Superior temporal gyrus (tissue), 1 donor: Measurements from ENCODE around the gene GTF3C4.

Experiments used
- DNase-seq: peaks from one replicate; pipeline ENCODE4 v3.0.0-alpha.2; 2016; ENCODE audit errors: extremely low spot score

Gene GTF3C4

GRCh38 chr9:132730054-132731033 lies 60.1 kb downstream of the GTF3C4 start:
- no peak for DNase-seq

DNA sequence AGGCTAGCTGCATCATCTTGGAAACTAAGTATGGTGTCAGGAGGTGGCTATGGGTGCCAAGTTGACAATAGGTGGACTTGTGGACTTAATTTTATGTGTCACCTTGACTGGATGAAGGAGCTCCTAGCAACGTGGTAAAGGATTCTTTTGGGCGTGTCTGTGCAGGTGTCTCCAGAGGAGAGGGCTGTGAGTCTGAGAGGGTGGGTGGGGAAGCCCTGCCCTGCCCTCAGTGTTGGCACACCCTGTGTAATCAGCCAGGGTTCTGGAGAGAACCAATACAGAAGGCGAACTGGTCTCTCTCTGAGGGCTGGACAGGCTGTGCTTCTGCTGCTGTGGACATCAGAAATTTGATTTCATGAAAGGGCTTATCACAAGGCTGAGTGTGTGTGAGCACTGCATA lies 61.0 kb downstream of the GTF3C4 start:
- DNase-seq, result no peak

DNA sequence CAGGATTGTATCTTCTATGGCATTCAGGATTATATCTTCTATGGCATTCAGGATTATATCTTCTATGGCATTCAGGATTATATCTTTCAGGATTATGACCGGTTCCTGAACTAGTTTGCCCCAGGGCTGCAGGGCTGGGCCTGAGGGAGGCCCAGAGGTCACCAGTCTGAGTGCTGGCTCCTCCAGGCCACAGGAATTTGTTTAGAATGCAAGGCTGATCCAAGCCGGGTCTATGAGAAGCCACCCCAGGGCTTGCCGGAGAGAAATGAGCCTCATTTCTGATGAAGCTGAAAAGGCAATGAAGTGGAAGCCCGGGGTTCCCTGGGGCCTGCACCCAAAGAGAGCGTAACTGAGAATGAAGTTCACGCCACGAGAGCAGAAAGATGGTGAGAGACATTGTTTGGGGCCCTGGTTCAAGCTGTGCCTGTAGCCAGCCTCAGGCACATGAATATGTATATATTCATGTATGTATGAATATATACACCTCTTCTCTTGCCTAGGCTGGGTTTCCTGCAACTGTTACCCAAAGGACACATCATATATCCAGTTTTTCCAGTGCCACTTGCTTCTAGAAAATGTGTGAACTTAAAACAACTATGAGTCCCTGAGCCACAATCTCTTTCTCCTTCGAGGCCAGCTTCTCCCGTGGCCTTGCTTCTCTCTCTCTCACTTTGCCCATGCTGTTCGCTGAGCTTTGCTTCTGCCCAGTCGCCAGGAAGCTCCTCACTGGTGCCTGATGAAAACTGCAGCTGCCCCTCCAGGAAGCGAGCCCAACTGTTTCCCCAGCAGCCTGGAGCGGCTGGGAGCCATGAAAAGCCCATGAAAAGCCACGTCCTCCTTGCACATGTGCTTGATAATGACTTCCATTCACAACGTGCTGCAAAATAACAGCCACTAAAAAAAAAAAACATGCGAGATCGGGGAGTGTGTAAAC lies 62.3 kb downstream of the GTF3C4 start:
- no peak for DNase-seq

DNA sequence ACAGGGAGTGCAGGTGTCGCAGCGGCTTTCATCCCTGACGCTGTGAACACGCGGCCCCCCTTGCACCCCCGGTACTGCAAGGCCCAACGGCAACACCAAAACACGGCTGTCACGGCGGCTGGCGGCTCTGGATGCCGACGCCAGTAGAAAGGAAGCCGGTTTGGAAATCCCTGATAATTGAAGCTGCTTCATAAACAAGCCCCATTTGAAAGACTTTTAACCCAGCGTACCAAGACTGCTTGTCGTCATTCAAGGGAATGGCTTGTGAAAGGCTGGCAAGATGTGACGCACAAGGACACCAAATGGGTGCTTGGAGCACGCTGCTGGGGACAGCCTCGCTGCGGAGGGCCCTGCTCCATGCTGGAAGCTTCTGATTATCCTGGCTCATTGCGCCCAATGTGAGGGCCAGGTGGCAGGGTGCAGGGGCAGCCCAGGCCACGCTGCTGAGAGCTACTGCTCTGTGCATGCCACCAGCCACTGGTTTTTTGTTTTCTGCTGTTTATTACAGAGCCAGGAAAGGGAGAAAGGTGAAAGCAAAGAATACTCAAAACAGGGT lies 63.1 kb downstream of the GTF3C4 start:
- no peak for DNase-seq

GRCh38 chr9:132739710-132740310 lies 69.5 kb downstream of the GTF3C4 start:
- DNase-seq, result no peak

DNA sequence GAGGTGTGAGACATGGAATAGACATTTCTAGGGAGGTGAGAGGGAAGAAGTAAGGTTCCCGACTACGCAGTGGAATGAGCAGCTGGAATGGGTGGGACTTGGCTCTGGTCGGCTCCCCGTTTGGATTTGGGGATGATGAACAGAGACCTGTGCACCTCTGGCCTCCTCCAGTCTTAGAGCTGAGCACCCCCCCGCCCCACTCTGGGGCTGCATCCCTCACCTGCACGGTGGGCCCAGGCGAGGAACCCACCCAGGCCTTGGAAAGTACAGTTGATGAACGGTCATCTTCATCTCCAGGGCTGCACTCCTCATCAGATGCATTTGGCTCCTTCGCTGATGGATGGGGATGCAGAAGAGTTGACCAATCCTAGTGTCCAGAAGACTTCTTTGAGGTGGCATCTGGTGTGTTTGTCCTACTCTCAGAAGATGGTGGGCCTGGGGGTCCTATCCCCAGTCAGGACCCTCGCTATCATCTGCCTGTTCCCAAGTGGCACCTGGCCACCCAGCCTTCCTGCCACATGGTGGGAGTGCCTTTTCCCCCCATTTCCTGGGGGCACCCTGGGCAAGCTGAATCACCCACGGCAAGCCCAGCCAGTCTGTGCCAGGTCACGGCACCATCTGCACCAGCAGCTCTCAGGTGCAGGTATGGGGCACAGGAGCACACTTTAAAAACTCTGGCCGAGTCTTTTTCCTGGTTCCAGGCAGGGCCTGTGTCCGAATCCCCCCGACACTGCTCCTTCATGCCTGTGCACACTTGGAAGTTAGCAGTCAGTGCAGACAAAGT lies 70.5 kb downstream of the GTF3C4 start:
- DNase-seq, result no peak

DNA sequence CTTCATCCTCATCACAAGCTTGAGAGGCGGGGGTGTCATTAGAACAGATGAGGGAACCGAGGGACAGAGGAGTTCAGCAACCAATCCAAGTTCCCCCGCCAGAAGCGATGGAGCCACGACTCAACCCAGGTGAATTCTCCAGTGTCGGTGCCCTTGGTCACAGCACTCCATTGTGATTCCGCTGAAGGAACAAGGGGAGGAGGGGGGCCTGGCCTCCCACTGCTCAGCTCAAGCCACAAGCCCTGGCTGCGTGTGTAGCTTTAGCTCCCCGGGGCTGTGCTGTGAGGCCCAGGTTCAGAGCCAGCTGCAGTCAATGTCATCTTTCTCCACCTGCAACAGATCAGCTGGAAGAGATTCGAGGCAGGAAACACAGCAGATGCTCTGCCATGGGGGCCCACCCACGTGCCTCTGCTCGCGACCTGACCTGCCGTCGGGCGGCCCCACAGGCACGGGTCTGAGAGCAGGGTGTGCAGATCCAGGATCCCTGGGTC lies 72.6 kb downstream of the GTF3C4 start:
- no peak for DNase-seq

DNA sequence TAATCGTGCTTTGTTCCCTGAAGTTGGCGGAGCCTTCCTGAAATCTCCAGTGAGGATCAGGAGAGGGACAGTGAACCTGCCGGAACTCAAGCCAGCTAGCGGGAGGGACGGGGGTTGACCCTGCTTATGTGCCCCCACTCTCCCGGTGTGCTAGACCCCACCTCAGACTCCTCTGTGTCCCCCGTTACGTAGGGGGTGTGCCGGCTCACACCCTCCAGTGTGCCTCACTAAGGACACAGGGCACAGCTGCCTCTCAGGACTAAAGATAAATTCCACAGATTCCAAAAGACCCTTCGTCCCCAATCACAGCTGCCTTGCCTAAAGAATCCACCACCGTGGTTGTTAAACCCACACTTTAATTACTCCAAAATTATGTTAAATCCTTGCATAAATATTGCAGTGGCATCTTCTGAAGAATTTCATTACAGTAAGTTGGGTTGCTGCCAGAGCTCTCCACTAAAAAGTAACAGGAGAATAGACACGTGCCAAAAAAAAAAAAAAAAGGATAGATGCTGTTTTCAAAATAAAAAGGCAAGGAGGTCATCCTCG lies 73.7 kb downstream of the GTF3C4 start:
- no peak for DNase-seq
